B cell (primary cell): ENCODE data around the gene NEAT1. TPM values are rescaled to one million over a fixed set of nuclear protein-coding genes. Genes with fewer than 3 reads are reported as not detected.

Source experiments
- ATAC-seq: fragments of 200-7000 bp; cut with Tn5 transposase; one replicate; pipeline ENCODE4 v1.10.0; 2021; ENCODE audit warnings: low read depth, mild to moderate bottlenecking, moderate number of reproducible peaks, moderate library complexity
- CTCF ChIA-PET: fragments of 350-600 bp; sonication (Branson Sonifier 250); formaldehyde crosslinking; loops from one replicate; lab custom pipeline; 2021; ENCODE audit warnings: antibody characterized with exemption, inconsistent platforms; lab: Charles Lee
- POLR2A ChIA-PET: fragments of 350-600 bp; sonication (Branson Sonifier 250); formaldehyde crosslinking; loops from one replicate; lab custom pipeline; 2021; ENCODE audit warnings: antibody characterized with exemption; lab: Charles Lee
- DNase-seq: peaks from one replicate; pipeline ENCODE4 v3.0.0; 2013
- H2AFZ ChIP-seq: 2 replicates; pipeline ENCODE4 v1.6.1; 2012; ENCODE audit warnings: mild to moderate bottlenecking, low read depth, low read length; ENCODE audit not compliant: insufficient read depth, poor library complexity, severe bottlenecking
- H3K27ac ChIP-seq, 2 donors: 1 replicate in 1 of 2; 2 replicates in 1 of 2; pipeline ENCODE4 v1.5.1; 2012 to 2013; ENCODE audit warnings: low read length in 2 of 2, mild to moderate bottlenecking in 2 of 2, moderate library complexity in 1 of 2
- H3K27me3 ChIP-seq, 4 experiments: fragments of 200-600 bp in 1 of 4; sonication (generic) in 1 of 4; replicated peaks in 1 of 4; 1 replicate in 2 of 4; 2 replicates in 2 of 4; pipeline versions ENCODE4 v1.6.1 to v1.7.0; 2013 to 2016; ENCODE audit warnings: low read length in 3 of 4, mild to moderate bottlenecking in 2 of 4, mixed read lengths in 1 of 4, moderate library complexity in 1 of 4; ENCODE audit not compliant: insufficient read depth in 4 of 4, control insufficient read depth in 3 of 4; ENCODE audit errors: control extremely low read depth in 1 of 4
- H3K36me3 ChIP-seq, 2 experiments: replicated peaks in 1 of 2; 1 replicate in 1 of 2; 2 replicates in 1 of 2; pipeline versions ENCODE4 v1.6.1 to v1.7.1; 2013; ENCODE audit warnings: low read length in 1 of 2; ENCODE audit not compliant: insufficient read depth in 2 of 2, control insufficient read depth in 1 of 2; ENCODE audit errors: control extremely low read depth in 1 of 2, extremely low read depth in 1 of 2
- H3K4me1 ChIP-seq, 2 donors: fragments of 200-600 bp in 1 of 2; sonication (generic) in 1 of 2; 1 replicate in 1 of 2; 2 replicates in 1 of 2; pipeline versions ENCODE4 v1.5.1 to v1.6.1; 2013 to 2017; ENCODE audit warnings: low read length in 2 of 2; ENCODE audit not compliant: control insufficient read depth in 2 of 2, insufficient read depth in 2 of 2
- H3K4me2 ChIP-seq: replicated peaks from 2 replicates; pipeline ENCODE3; 2012; ENCODE audit warnings: mild to moderate bottlenecking, low read depth, low read length; ENCODE audit not compliant: poor library complexity, severe bottlenecking
- H3K4me3 ChIP-seq, 5 experiments: fragments of 200-600 bp in 1 of 5; sonication (generic) in 1 of 5; 1 replicate in 3 of 5; 2 replicates in 2 of 5; pipeline versions ENCODE4 v1.5.1 to v1.7.0; 2011 to 2016; ENCODE audit warnings: low read length in 4 of 5, mild to moderate bottlenecking in 4 of 5, low read depth in 2 of 5, control low read depth in 1 of 5, moderate library complexity in 1 of 5; ENCODE audit not compliant: insufficient read depth in 1 of 5; ENCODE audit errors: control extremely low read depth in 1 of 5, extremely low read depth in 1 of 5
- H3K79me2 ChIP-seq: fragments of 200-600 bp; sonication (generic); one replicate; pipeline ENCODE4 v1.6.0; 2016; ENCODE audit warnings: low read length; ENCODE audit not compliant: control insufficient read depth, insufficient read depth
- H3K9ac ChIP-seq: fragments of 200-600 bp; sonication (generic); 2 replicates; pipeline ENCODE4 v1.6.1; 2017; ENCODE audit warnings: mild to moderate bottlenecking, low read length, moderate library complexity
- H3K9me3 ChIP-seq, 3 donors: one replicate each; pipeline versions ENCODE4 v1.6.1 to v1.7.1; 2013; ENCODE audit warnings: low read length in 2 of 3; ENCODE audit not compliant: control insufficient read depth in 2 of 3, insufficient read depth in 1 of 3; ENCODE audit errors: control extremely low read depth in 1 of 3
- H4K20me1 ChIP-seq: 2 replicates; pipeline ENCODE4 v1.6.0; 2012; ENCODE audit warnings: mild to moderate bottlenecking, low read length; ENCODE audit not compliant: insufficient read depth, control insufficient read depth, poor library complexity, severe bottlenecking
- H3K27ac Mint-ChIP-seq: one replicate; pipeline ENCODE4 v1.8.0; 2021; ENCODE audit warnings: mixed read lengths
- H3K27me3 Mint-ChIP-seq: one replicate; pipeline ENCODE4 v1.8.0; 2021; ENCODE audit warnings: mixed read lengths
- H3K4me1 Mint-ChIP-seq: one replicate; pipeline ENCODE4 v1.8.0; 2021; ENCODE audit warnings: mixed read lengths
- H3K4me3 Mint-ChIP-seq: one replicate; pipeline ENCODE4 v1.8.0; 2021; ENCODE audit warnings: mixed read lengths
- H3K9me3 Mint-ChIP-seq: one replicate; pipeline ENCODE4 v1.8.0; 2022; ENCODE audit warnings: mixed read lengths; ENCODE audit not compliant: insufficient read depth
- CTCF ChIP-seq: fragments of 200-600 bp; IDR thresholded peaks from one replicate; pipeline ENCODE4 v1.8.0; 2022; ENCODE audit warnings: antibody characterized with exemption, mild to moderate bottlenecking
- EZH2 ChIP-seq: IDR thresholded peaks from 2 replicates; pipeline ENCODE4 v1.6.1; 2012; ENCODE audit warnings: borderline replicate concordance, low read depth, mild to moderate bottlenecking, moderate library complexity, low read length; ENCODE audit not compliant: insufficient read depth, poor library complexity, severe bottlenecking
- WGBS: methylation state at CpG from one replicate; pipeline ENCODE4 v1.1.5; 2013; ENCODE audit warnings: missing lambda C conversion rate; ENCODE audit not compliant: insufficient coverage; 5-methylcytosine and 5-hydroxymethylcytosine counted together
- intact Hi-C: fragments of 100-400 bp; cut with micrococcal nuclease; formaldehyde crosslinking; loops from one replicate; pipeline ENCODE4 v1.10.0; 2022
- polyA plus RNA-seq: library from polyadenylated mRNA; depleted of rRNA; stranded (reverse); fragments of >200 nt; gene quantifications from 2 replicates; pipeline ENCODE4 v1.2.3, GENCODE V29; 2012
- total RNA-seq, 2 donors: library from RNA; stranded (reverse); fragments of 120-200 nt in 1 of 2; gene quantifications; 1 replicate in 1 of 2; 2 replicates in 1 of 2; pipeline versions ENCODE4 v1.2.3 to v1.2.4, GENCODE V29; 2013 to 2022

The NEAT1 gene
- total and polyA plus RNA-seq, 2 donors (not counting 1 experiment from before 2014, with no cell fraction given): 66.7 to 1,642 TPM

GRCh38 chr11:65410936-65411680, 11.5 kb upstream of the NEAT1 start:
- peaks cover 29% of the 10 kb centered on the region for H3K4me1 Mint-ChIP-seq
- intact Hi-C loops: no loop called here
- POLR2A ChIA-PET: interaction anchor here (1.8 kb wide), 1 partner anchor 95 kb away, joined by 7 read pairs; no protein-coding TSS in a partner anchor
- 95% methylated on average over 29 of the region's 29 CpGs for WGBS
- no peak overlapping the region for H3K4me3 Mint-ChIP-seq
- DNase-seq: no peak
- H3K4me3 ChIP-seq: no peak overlapping the region
- no peaks in the 10 kb centered on the region for H3K9me3 ChIP-seq
- TF ChIP-seq EZH2 (no peak), CTCF (no peak)
- ATAC-seq: no peak
- H3K36me3 ChIP-seq: peaks cover 7 to 40% of the 10 kb centered on the region in 2 experiments
- H2AFZ ChIP-seq: no peak overlapping the region
- H3K79me2 ChIP-seq: peaks cover 67% of the 10 kb centered on the region
- H3K4me2 ChIP-seq: no peak overlapping the region
- CTCF ChIA-PET: no interaction called here
- no peak overlapping the region for H3K27ac Mint-ChIP-seq
- no peaks in the 10 kb centered on the region for H3K27me3 ChIP-seq
- no peaks in the 10 kb centered on the region for H4K20me1 ChIP-seq
- peaks cover 20 to 43% of the 10 kb centered on the region in 2 donors for H3K4me1 ChIP-seq
- H3K9ac ChIP-seq: no peak overlapping the region
- H3K27me3 Mint-ChIP-seq: no peaks in the 10 kb centered on the region
- no peaks in the 10 kb centered on the region for H3K9me3 Mint-ChIP-seq
- no peak overlapping the region for H3K27ac ChIP-seq

- Histone ChIP-seq H4K20me1 (no peaks in the 10 kb centered on the region), H3K4me2 (no peak overlapping the region), H3K9me3 (no peaks in the 10 kb centered on the region), H3K9ac (no peak overlapping the region), H3K27me3 (no peaks in the 10 kb centered on the region), H3K4me3 (no peak overlapping the region), H3K4me1 (peaks cover 25 to 43% of the 10 kb centered on the region in 2 donors), H3K79me2 (peaks cover 72% of the 10 kb centered on the region), H3K27ac (no peak overlapping the region), H3K36me3 (peaks cover 7 to 40% of the 10 kb centered on the region in 2 experiments), H2AFZ (no peak overlapping the region)
- POLR2A ChIA-PET: interaction anchor here (1.8 kb wide), 1 partner anchor 94 kb away, joined by 7 read pairs; no protein-coding TSS in a partner anchor
- CTCF ChIA-PET: interaction anchor here (1.2 kb wide), 1 partner anchor 30 kb away, joined by 3 read pairs; no protein-coding TSS in a partner anchor
- no peak for ATAC-seq
- no peak for TF ChIP-seq CTCF
- TF ChIP-seq EZH2: no peak
- WGBS: 100% methylated on average over 2 of the region's 5 CpGs
- Mint-ChIP-seq H3K27ac (no peak overlapping the region), H3K4me1 (peaks cover 34% of the 10 kb centered on the region), H3K27me3 (no peaks in the 10 kb centered on the region), H3K9me3 (no peaks in the 10 kb centered on the region), H3K4me3 (no peak overlapping the region)
- intact Hi-C loops: no loop called here
- no peak for DNase-seq
These were observed 10.9 kb upstream of the NEAT1 start for GRCh38 chr11:65411681-65412070.
